Stimulated activated CD8-positive, alpha-beta memory T cell treated with anti-CD3 and anti-CD28 coated beads, Interleukin-4, amount 100 ng/mL, for 24 hours (primary cell): ENCODE results near the gene ZSWIM5.
"Not testable (repeated sequence)": the region's sequence is repeated elsewhere in the genome, so short reads cannot be mapped to it uniquely, and the experiment has no call there.

ENCODE experiments used
- DNase-seq: peaks from one replicate; pipeline ENCODE4 v3.0.0-alpha.2; 2020; ENCODE audit warnings: low read depth

The ZSWIM5 gene

DNA sequence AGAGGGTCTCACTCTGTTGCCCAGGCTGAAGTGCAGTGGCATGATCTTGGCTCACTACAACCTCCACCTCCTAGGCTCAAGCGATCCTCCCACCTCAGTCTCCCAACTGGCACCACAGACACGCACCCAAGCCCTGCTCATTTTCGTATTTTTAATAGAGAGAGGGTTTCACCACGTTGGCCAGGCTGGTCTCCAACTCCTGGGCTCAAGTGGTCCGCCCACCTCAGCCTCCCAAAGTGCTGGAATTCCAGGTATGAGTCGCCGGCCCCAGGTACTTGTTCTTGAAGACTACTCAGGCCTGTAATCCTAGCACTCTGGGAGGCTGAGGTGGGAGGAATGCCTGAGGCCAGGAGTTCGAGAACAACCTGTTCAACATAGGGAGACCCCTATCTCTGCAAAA, 204.8 kb downstream of the ZSWIM5 start:
- not testable (repeated sequence) for DNase-seq

DNA sequence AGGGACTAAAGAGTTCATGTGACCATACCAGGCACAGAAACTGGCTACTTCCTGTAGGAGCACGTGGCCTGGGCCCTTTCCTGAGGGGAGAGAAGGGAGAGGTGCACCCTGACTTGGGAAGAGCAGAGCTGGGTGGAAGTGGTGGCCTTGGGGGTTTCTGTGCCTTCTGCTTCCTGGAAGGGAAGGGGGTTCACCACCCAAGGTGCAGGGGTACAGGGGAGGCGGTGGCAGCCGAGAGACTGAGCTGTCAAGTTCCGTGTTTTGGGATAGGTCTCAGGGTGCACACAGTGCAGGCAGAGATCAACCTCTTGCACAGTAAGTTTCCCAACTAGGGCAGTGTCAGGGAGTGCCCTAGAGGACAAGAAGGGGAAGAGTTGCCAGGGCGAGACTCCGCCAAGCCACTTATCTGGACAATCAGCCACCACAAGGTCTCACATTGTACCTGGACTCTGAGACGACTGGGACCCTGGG, 205.4 kb downstream of the ZSWIM5 start:
- DNase-seq, result no peak

DNA sequence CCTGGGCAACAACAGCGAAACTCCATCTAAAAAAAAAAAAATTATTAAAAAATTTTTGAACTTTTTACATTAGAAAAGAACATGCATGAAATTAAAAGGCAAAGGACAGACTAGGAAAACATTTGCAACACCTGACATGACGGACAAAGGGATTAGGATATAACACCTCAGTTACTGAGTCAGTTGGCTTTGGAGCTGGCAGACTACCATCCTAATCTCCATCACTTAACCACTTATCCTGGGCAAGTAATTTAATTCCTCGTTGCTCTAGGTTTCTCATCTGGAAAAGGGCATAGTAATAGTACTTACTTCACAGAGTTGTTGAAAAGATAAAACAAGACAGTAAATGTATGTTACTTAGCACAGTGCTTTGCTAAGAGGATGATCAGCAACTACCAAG, 207.2 kb downstream of the ZSWIM5 start:
- DNase-seq, result no peak

DNA sequence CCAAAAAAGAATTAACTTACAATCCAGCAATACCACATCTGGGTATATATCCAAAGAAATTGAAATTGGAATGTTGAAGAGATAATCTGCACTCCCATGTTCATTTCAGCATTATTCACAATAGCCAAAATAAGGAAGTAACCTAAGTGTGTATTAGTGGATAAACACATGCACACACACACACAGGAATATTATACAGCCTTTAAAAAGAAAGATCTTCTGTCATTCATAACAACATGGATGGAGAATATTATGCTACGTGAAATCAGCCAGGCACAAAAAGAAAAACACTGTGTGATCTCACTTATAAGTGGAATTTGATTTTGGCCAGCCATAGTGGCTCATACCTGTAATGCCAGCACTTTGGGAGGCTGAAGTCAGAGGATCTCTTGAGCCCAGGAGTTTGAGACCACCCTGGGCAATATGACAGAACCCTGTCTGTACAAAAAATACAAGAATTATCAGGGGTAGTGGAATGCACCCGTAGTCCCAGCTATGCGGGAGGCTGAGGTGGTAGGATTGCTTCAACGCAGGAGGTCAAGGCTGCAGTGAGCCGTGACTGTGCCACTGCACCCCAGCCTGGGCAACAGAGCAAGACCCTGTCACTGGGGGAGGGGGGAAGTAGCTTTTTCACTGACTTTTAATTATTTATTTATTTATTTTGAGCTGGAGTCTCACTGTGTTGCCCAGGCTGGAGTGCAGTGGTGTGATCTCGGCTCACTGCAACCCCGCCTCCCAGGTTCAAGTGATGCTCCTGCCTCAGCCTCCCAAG, 210.8 kb downstream of the ZSWIM5 start:
- no peak for DNase-seq

DNA sequence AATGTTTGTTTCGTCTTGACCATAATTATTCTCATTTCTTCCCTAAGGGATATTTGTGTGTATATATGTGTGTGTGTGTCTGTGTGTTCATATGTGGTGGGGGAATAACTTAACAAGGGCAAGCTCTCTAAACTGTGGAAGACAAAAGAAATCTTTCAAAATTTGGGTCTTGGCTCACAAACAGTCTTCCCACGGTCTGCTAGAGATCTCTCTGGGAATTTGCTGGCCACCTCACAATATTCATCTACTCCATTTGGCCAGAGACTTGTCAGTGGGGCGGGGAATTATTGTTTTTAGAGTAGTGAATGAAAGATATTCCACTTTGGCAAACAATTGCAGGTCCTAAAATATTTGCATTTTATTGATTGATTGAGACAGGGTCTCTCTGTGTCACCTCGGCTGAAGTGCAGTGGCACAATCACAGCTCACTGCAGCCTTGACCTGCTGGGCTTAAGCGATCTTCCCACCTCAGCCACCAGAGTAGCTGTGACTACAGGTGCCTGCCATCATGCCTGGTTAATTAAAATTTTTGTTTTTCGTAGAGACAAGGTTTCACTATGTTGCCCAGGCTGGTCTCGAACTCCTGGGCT, 212.0 kb downstream of the ZSWIM5 start:
- no peak for DNase-seq

DNA sequence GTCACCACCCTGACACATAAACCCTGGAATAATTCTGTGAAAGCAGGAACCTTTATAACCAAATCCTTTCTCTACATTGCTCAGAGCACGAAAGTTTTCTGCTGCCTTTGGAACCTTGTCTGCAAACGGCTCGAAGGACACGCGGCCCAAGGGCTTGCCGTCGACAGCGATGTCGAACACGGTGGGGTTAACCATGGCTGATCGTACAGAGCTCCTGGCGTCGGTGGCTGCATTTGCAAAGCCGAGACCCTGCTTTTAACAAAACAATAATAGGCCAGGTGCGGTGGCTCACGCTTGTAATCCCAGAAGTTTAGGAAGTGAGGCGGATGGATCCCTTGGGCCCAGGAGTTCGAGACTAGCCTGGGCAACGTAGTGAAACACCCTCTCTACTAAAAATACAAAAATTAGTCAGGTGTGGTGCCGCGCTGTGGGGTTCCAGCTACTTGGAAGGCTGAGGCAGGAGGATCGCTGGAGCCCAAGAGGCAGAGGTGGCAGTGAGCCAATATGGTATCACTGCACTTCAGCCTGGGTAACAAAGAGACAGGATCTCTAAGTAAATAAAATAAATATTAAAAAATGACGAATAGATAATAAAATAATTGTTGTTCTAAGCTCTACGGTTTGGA, 217.8 kb downstream of the ZSWIM5 start:
- DNase-seq, result no peak

DNA sequence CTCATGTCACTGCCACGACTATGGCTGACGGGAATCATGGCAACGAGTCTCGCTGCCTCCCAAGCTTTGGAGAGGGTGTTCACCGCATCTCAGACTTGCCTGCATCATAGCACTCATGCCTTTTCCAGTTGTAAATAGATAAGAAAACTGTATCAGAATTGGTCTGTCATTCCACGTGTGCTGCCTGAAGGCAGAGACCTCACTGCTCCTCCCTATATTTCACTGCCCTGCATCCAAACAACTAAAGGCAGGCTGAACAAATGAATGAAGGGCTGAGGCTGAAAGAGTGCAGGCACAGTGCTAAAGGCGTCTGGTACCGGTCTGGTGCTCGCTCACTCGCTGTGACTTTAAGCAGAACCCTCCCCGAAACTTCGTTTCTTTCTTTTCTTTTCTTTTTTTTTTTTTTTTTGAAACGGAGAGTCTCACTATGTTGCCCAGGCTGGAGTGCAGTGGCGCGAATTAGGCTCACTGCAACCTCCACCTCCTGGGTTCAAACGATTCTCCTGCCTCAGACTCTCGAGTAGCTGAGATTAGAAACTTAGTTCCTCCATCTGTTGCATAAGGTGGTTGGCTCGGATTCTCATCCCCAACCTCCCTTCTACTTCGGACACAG, 220.6 kb downstream of the ZSWIM5 start:
- no peak for DNase-seq

DNA sequence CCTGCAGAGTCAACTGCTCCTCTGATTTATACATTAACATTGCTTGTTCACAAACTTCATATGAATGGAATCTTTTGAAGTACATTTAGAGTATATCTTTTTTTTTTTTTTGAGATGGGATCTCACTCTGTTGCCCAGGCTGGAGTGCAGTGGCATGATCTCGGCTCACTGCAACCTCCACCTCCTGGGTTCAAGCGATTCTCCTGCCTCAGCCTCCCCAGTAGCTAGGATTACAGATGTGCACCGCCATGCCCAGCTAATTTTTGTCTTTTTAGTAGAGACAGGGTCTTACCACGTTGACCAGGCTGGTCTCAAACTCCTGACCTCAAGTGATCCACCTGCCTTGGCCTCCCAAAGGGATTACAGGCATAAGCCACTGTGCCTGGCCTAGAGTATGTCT, 229.0 kb downstream of the ZSWIM5 start:
- not testable (repeated sequence) for DNase-seq

DNA sequence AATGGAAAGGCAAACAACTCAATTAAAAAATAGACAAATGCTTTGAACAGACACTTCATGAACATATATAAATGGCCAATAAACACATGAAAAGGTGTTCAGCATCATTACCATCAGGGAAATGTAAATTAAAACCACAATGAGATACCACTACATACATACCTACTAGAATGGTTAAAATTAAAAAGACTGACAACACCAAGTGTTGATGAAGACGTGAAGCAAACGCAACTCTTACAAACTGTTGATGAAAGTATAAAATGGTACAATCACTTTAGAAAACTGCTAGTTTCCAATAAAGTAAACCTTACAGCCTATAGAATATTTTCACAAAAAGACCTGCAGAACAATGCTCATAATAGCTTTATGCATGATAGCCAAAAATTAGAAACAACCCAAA, 230.2 kb downstream of the ZSWIM5 start:
- no peak for DNase-seq

DNA sequence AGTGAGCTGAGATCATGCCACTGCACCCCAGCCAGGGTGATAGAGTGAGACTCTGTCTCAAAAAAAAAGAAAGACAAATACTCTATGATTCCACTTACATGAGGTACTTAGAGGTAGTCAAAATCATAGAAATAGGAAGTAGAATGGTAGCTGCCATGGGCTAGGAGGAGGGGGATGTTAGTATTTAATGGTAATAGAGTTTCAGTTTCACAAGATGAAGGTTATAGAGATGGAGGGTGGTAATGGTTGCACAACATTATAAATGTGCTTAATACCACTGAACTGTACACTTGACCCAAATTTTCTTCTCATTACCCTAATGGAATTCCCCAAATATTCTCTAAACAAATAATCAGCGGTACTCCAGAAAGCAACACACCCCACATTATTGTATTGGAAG, 232.8 kb downstream of the ZSWIM5 start:
- no peak for DNase-seq

DNA sequence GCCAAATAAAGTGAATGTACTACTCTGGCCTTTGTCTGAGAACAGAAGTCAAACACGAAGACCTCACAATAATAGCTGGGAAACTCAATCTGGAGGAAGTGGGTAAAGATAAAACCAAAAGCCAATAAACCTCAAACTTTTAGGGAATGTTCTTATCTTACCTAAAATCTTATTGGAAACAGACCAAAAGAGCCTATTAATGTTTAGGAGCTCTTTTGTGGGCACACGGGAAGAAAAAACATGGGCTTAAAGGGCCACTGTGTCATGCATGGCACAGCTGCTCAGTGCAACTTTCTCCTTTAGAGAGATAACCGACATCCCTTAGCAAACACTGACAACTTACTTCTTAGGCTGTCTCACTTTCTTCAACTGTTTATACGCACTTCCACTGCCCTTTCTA, 236.1 kb downstream of the ZSWIM5 start:
- DNase-seq, result no peak
